Measurements from ENCODE around the gene HYAL3. TPM values are rescaled to one million over a fixed set of nuclear protein-coding genes. Genes with fewer than 3 reads are reported as not detected.

The HYAL3 gene
- polyA plus RNA-seq, 3 donors, result 3.4 to 5.8 (median 4.9) TPM

GRCh38 chr3:50264964-50265485 is 34.2 kb downstream of the HYAL3 start:
- Mint-ChIP-seq H3K4me3 (no peak overlapping the region), H3K27ac (peak overlapping the region in 1 of 7 donors; percentile 42), H3K36me3 (peaks cover 2% of the 10 kb centered on the region in 2 donors), H3K9me3 (no peaks in the 10 kb centered on the region), H3K4me1 (peaks cover 3% of the 10 kb centered on the region), H3K27me3 (ENCODE audit: low read depth in 3 of 3) (peaks cover 31 to 40% (median 36%) of the 10 kb centered on the region in 3 donors)
- Histone ChIP-seq H3K36me3 (replicated peaks in 1 of 2; ENCODE audit: control insufficient read depth in 1 of 2, insufficient read depth in 2 of 2, low read length in 2 of 2) (no peaks in the 10 kb centered on the region), H3K4me1 (ENCODE audit: control insufficient read depth in 1 of 2, insufficient read depth in 2 of 2, low read length in 2 of 2) (peaks cover 6 to 10% of the 10 kb centered on the region in 2 donors), H3K27ac (ENCODE audit: low read depth in 1 of 2, low read length in 2 of 2) (no peak overlapping the region), H3K9me3 (replicated peaks in 1 of 2; ENCODE audit: control insufficient read depth in 1 of 2, insufficient read depth in 1 of 2, low read length in 2 of 2) (no peaks in the 10 kb centered on the region), H3K4me3 (replicated peaks in 1 of 3; ENCODE audit: low read depth in 2 of 3, low read length in 3 of 3) (no peak overlapping the region), H3K9ac (ENCODE audit: insufficient read depth, low read length, poor library complexity, severe bottlenecking) (no peak overlapping the region), H4K20me1 (ENCODE audit: insufficient read depth, low read length) (peaks cover 31% of the 10 kb centered on the region), H2AFZ (ENCODE audit: insufficient read depth, low read depth, low read length, poor library complexity, severe bottlenecking) (no peak overlapping the region), H3K27me3 (ENCODE audit: control insufficient read depth in 2 of 2, insufficient read depth in 2 of 2, low read length in 2 of 2) (peaks cover 0 to 22% of the 10 kb centered on the region in 2 donors), H3K79me2 (ENCODE audit: insufficient read depth, low read length) (no peaks in the 10 kb centered on the region), H3K4me2 (replicated peaks; ENCODE audit: extremely low read depth, low read length, poor library complexity, severe bottlenecking) (no peak overlapping the region)
- no peak for DNase-seq
- intact Hi-C loops (cut with micrococcal nuclease), result no loop called here
- 73% methylated on average over 5 of the region's 7 CpGs for WGBS (ENCODE audit: insufficient coverage)
- no peak for TF ChIP-seq CTCF (IDR thresholded peaks at IDR 0.05)

- H3K27ac Mint-ChIP-seq, result no peak overlapping the region
- Histone ChIP-seq H3K27ac (ENCODE audit: low read depth in 1 of 2, low read length in 2 of 2) (no peak overlapping the region), H3K9me3 (replicated peaks in 1 of 2; ENCODE audit: control insufficient read depth in 1 of 2, insufficient read depth in 1 of 2, low read length in 2 of 2) (no peaks in the 10 kb centered on the region)
Observed at GRCh38 chr3:50264383-50264963, 34.7 kb downstream of the HYAL3 start.

More at GRCh38 chr3:50264383-50264963, 34.7 kb downstream of the HYAL3 start:
- DNase-seq, result no peak
- Histone ChIP-seq H3K4me3 (replicated peaks in 1 of 3; ENCODE audit: low read depth in 2 of 3, low read length in 3 of 3) (no peak overlapping the region), H4K20me1 (ENCODE audit: insufficient read depth, low read length) (peaks cover 36% of the 10 kb centered on the region), H3K4me2 (replicated peaks; ENCODE audit: extremely low read depth, low read length, poor library complexity, severe bottlenecking) (no peak overlapping the region), H3K9ac (ENCODE audit: insufficient read depth, low read length, poor library complexity, severe bottlenecking) (no peak overlapping the region), H2AFZ (ENCODE audit: insufficient read depth, low read depth, low read length, poor library complexity, severe bottlenecking) (no peak overlapping the region), H3K27me3 (ENCODE audit: control insufficient read depth in 2 of 2, insufficient read depth in 2 of 2, low read length in 2 of 2) (peaks cover 0 to 22% of the 10 kb centered on the region in 2 donors), H3K36me3 (replicated peaks in 1 of 2; ENCODE audit: control insufficient read depth in 1 of 2, insufficient read depth in 2 of 2, low read length in 2 of 2) (peaks cover 0 to 2% of the 10 kb centered on the region in 2 donors), H3K79me2 (ENCODE audit: insufficient read depth, low read length) (no peaks in the 10 kb centered on the region), H3K4me1 (ENCODE audit: control insufficient read depth in 1 of 2, insufficient read depth in 2 of 2, low read length in 2 of 2) (peaks cover 11 to 16% of the 10 kb centered on the region in 2 donors)
- Mint-ChIP-seq H3K4me3 (no peak overlapping the region), H3K4me1 (peaks cover 7% of the 10 kb centered on the region), H3K27me3 (ENCODE audit: low read depth in 3 of 3) (peaks cover 31 to 40% (median 36%) of the 10 kb centered on the region in 3 donors), H3K36me3 (peaks cover 2 to 3% of the 10 kb centered on the region in 2 donors), H3K9me3 (no peaks in the 10 kb centered on the region)
- TF ChIP-seq CTCF (IDR thresholded peaks at IDR 0.05), result no peak
- no CpG with 5 or more reads among the region's 7 CpGs for WGBS (ENCODE audit: insufficient coverage)
- intact Hi-C loops (cut with micrococcal nuclease), result no loop called here

All from CD14-positive monocyte (primary cell).